K562 (cell line): ENCODE data around the gene SEC61G. TPM values are rescaled to one million over a fixed set of nuclear protein-coding genes. Genes with fewer than 3 reads are reported as not detected.

ENCODE experiments used
- ARNT ChIP-seq, 2 experiments: fragments of 450-650 bp; IDR thresholded peaks; 2 replicates each; pipeline ENCODE4 v1.6.1; 2016; ENCODE audit warnings: mild to moderate bottlenecking in 1 of 2
- ERF ChIP-seq: fragments of 450-650 bp; formaldehyde crosslinking; IDR thresholded peaks from 2 replicates; pipeline ENCODE4 v1.4.0; 2020; ENCODE audit warnings: mild to moderate bottlenecking, mixed read lengths
- EWSR1 ChIP-seq: fragments of 450-650 bp; IDR thresholded peaks from 2 replicates; pipeline ENCODE4 v1.6.1; 2018; ENCODE audit warnings: borderline replicate concordance, mild to moderate bottlenecking, low read depth, moderate library complexity; ENCODE audit not compliant: partially characterized antibody
- GATA2 ChIP-seq: sonication (generic); formaldehyde crosslinking; IDR thresholded peaks from 2 replicates; pipeline ENCODE4 v1.4.0; 2020; ENCODE audit warnings: mild to moderate bottlenecking, missing genetic modification reagents
- HCFC1 ChIP-seq: IDR thresholded peaks from 2 replicates; pipeline ENCODE4 v1.6.1; 2012; ENCODE audit warnings: low read depth, low read length, improper control_type of control experiment
- HIVEP1 ChIP-seq: fragments of 250-450 bp; sonication (Bioruptor Pico); IDR thresholded peaks from 2 replicates; pipeline ENCODE4 v1.4.0; 2020; ENCODE audit warnings: mild to moderate bottlenecking
- MTA3 ChIP-seq: fragments of 450-650 bp; formaldehyde crosslinking; IDR thresholded peaks from 2 replicates; pipeline ENCODE4 v1.6.1; 2017; ENCODE audit warnings: mild to moderate bottlenecking, borderline replicate concordance
- MYC ChIP-seq, 2 experiments: fragments of 250-450 bp in 1 of 2; sonication (Bioruptor Pico) in 1 of 2; IDR thresholded peaks; 2 replicates each; pipeline versions ENCODE4 v1.5.1 to v1.6.1; 2012 to 2021; ENCODE audit warnings: low read depth in 2 of 2, borderline replicate concordance in 1 of 2, improper control_type of control experiment in 1 of 2, low read length in 1 of 2, mild to moderate bottlenecking in 1 of 2, moderate library complexity in 1 of 2
- PHF20 ChIP-seq: fragments of 450-650 bp; IDR thresholded peaks from 2 replicates; pipeline ENCODE4 v1.6.1; 2018; ENCODE audit not compliant: partially characterized antibody
- RB1 ChIP-seq: fragments of 450-650 bp; IDR thresholded peaks from 2 replicates; pipeline ENCODE4 v1.6.1; 2017; ENCODE audit warnings: low read depth, mild to moderate bottlenecking
- SAP30 ChIP-seq: fragments of 200-600 bp; sonication (generic); IDR thresholded peaks from 2 replicates; pipeline ENCODE4 v1.6.1; 2012; ENCODE audit warnings: borderline replicate concordance, low read depth, mild to moderate bottlenecking, moderate library complexity, low read length, control low read depth, inconsistent platforms; ENCODE audit not compliant: insufficient read depth, poor library complexity, severe bottlenecking
- SP1 ChIP-seq: sonication (generic); formaldehyde crosslinking; IDR thresholded peaks from 2 replicates; pipeline ENCODE4 v1.8.1; 2022; ENCODE audit warnings: mild to moderate bottlenecking, missing genetic modification reagents
- ZFP30 ChIP-seq: fragments of 250-450 bp; sonication (Bioruptor Pico); IDR thresholded peaks from 2 replicates; pipeline ENCODE4 v1.8.0; 2022; ENCODE audit warnings: moderate library complexity, mild to moderate bottlenecking, inconsistent platforms, borderline replicate concordance
- ZFPM2 ChIP-seq: fragments of 250-450 bp; sonication (Bioruptor Pico); IDR thresholded peaks from 2 replicates; pipeline ENCODE4 v1.5.1; 2022; ENCODE audit warnings: mild to moderate bottlenecking
- polyA plus RNA-seq, 8 experiments: library from polyadenylated mRNA; depleted of rRNA in 4 of 8; stranded (reverse) in 5 of 8; unstranded in 3 of 8; fragments of >200 nt; fragmentation: Nextera tagmentation in 2 of 8; fragmentation: Illumina TruSeq in 1 of 8; extraction: Ambion mirVana in 2 of 8; extraction: Trizol in 1 of 8; gene quantifications; 2 replicates each; pipeline versions ENCODE4 v1.2.1 to v1.2.3, GENCODE V29; 2011 to 2014; ENCODE audit warnings: inconsistent platforms in 1 of 8, missing spikeins in 1 of 8
- total RNA-seq, 7 experiments: library from RNA; depleted of rRNA in 6 of 7; stranded (reverse); fragments of >200 nt in 6 of 7; fragmentation: Illumina TruSeq in 2 of 7; extraction: Trizol in 2 of 7; gene quantifications; 2 replicates each; pipeline versions ENCODE4 v1.2.1 to v1.2.3, GENCODE V29; 2011 to 2021; ENCODE audit warnings: low replicate concordance in 1 of 7
- TF ChIP-seq, protein P1 (sequence below), 2 experiments: fragments of 450-650 bp in 1 of 2; sonication (generic) in 1 of 2; formaldehyde crosslinking in 1 of 2; IDR thresholded peaks; 2 replicates each; pipeline versions ENCODE4 v1.7.1 to v1.9.0; 2016 to 2022; ENCODE audit warnings: inconsistent platforms in 1 of 2, mild to moderate bottlenecking in 1 of 2, missing genetic modification reagents in 1 of 2
- TF ChIP-seq, protein P2 (sequence below): fragments of 250-450 bp; sonication (Bioruptor Pico); IDR thresholded peaks from 2 replicates; pipeline ENCODE4 v1.4.0; 2020

SEC61G gene
- total and polyA plus RNA-seq, 9 of the 15 experiments (the other 6 are each of a cell fraction or from before 2014, with no cell fraction given), result 138 to 565 (median 223) TPM

- peak; percentile 32; the same call in 1 of the 2 replicates for TF ChIP-seq RB1
- no peak for TF ChIP-seq HIVEP1 (CRISPR knock-in tag)
- peak; percentile 68 for TF ChIP-seq PHF20
- TF ChIP-seq GATA2 (CRISPR knock-in tag), result no peak
- no peak for TF ChIP-seq ARNT (IDR thresholded peaks at IDR 0.05)
- peak; percentile 22 for TF ChIP-seq SAP30
- no peak for TF ChIP-seq ZFPM2
- no peak for TF ChIP-seq EWSR1
- peak; percentile 96 for TF ChIP-seq MYC (IDR thresholded peaks at IDR 0.05; ENCODE audit: low read depth, low read length)
- TF ChIP-seq MYC (CRISPR knock-in tag; IDR thresholded peaks at IDR 0.05; ENCODE audit: borderline replicate concordance, low read depth), result peak; percentile 28; the same call in 1 of the 2 replicates
- 0 out of 2 replicates have a peak, but pooled peaks have one; percentile 9 for TF ChIP-seq ERF (CRISPR knock-in tag)
- TF ChIP-seq HCFC1, result peak; percentile 67
- peak; percentile 61 for TF ChIP-seq MTA3
- TF ChIP-seq ZFP30 (CRISPR knock-in tag), result no peak
- no peak for TF ChIP-seq SP1 (CRISPR knock-in tag)
- TF ChIP-seq, protein P1, sequence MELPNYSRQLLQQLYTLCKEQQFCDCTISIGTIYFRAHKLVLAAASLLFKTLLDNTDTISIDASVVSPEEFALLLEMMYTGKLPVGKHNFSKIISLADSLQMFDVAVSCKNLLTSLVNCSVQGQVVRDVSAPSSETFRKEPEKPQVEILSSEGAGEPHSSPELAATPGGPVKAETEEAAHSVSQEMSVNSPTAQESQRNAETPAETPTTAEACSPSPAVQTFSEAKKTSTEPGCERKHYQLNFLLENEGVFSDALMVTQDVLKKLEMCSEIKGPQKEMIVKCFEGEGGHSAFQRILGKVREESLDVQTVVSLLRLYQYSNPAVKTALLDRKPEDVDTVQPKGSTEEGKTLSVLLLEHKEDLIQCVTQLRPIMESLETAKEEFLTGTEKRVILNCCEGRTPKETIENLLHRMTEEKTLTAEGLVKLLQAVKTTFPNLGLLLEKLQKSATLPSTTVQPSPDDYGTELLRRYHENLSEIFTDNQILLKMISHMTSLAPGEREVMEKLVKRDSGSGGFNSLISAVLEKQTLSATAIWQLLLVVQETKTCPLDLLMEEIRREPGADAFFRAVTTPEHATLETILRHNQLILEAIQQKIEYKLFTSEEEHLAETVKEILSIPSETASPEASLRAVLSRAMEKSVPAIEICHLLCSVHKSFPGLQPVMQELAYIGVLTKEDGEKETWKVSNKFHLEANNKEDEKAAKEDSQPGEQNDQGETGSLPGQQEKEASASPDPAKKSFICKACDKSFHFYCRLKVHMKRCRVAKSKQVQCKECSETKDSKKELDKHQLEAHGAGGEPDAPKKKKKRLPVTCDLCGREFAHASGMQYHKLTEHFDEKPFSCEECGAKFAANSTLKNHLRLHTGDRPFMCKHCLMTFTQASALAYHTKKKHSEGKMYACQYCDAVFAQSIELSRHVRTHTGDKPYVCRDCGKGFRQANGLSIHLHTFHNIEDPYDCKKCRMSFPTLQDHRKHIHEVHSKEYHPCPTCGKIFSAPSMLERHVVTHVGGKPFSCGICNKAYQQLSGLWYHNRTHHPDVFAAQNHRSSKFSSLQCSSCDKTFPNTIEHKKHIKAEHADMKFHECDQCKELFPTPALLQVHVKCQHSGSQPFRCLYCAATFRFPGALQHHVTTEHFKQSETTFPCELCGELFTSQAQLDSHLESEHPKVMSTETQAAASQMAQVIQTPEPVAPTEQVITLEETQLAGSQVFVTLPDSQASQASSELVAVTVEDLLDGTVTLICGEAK (IDR thresholded peaks at IDR 0.05), result peak; percentile 96
- TF ChIP-seq, protein P1 (CRISPR knock-in tag; IDR thresholded peaks at IDR 0.05), result no peak
- TF ChIP-seq, protein P2, sequence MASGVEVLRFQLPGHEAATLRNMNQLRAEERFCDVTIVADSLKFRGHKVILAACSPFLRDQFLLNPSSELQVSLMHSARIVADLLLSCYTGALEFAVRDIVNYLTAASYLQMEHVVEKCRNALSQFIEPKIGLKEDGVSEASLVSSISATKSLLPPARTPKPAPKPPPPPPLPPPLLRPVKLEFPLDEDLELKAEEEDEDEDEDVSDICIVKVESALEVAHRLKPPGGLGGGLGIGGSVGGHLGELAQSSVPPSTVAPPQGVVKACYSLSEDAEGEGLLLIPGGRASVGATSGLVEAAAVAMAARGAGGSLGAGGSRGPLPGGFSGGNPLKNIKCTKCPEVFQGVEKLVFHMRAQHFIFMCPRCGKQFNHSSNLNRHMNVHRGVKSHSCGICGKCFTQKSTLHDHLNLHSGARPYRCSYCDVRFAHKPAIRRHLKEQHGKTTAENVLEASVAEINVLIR, result 0 out of 2 replicates have a peak, but pooled peaks have one; percentile 57
Measured at GRCh38 chr7:54758702-54759592, at the start of gene SEC61G (continued).
